NOMO-1 (cell line): ENCODE results near the gene SHISA7.

Source experiments
- DNase-seq, 2 experiments: peaks; one replicate each; lab custom pipeline; 2025; ENCODE audit not compliant: unreplicated experiment in 2 of 2; lab: John Stamatoyannopoulos, UW

SHISA7 gene

DNA sequence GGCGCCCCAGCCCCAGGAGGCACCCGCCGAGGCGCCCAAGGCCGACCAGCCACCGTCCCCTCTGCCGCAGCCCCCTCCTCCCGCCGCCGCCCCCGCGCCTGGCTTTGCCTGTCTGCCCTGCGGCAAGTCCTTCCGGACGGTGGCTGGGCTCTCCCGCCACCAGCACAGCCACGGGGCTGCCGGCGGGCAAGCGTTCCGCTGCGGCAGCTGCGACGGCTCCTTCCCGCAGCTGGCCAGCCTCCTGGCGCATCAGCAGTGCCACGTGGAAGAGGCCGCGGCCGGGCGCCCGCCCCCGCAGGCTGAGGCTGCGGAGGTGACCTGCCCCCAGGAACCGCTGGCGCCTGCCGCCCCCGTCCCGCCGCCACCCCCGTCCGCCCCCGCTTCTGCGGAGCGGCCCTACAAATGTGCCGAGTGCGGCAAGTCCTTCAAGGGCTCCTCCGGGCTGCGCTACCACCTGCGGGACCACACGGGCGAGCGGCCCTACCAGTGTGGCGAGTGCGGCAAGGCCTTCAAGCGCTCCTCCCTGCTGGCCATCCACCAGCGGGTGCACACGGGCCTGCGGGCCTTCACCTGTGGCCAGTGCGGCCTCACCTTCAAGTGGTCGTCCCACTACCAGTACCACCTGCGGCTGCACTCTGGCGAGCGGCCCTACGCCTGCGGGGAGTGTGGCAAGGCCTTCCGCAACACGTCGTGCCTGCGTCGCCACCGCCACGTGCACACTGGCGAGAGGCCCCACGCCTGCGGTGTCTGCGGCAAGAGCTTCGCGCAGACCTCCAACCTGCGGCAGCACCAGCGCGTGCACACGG, 39.3 kb upstream of the SHISA7 start:
- no peak for DNase-seq

DNA sequence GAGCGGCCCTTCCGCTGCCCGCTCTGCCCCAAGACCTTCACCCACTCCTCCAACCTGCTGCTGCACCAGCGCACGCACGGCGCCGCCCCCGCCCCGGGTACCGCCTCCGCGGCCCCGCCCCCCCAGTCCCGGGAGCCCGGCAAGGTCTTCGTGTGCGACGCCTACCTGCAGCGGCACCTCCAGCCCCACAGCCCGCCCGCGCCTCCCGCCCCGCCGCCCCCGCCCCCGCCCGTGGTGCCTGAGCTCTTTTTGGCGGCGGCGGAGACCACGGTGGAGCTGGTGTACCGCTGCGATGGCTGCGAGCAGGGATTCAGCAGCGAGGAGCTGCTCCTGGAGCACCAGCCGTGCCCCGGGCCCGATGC, 38.7 kb upstream of the SHISA7 start:
- no peak for DNase-seq

DNA sequence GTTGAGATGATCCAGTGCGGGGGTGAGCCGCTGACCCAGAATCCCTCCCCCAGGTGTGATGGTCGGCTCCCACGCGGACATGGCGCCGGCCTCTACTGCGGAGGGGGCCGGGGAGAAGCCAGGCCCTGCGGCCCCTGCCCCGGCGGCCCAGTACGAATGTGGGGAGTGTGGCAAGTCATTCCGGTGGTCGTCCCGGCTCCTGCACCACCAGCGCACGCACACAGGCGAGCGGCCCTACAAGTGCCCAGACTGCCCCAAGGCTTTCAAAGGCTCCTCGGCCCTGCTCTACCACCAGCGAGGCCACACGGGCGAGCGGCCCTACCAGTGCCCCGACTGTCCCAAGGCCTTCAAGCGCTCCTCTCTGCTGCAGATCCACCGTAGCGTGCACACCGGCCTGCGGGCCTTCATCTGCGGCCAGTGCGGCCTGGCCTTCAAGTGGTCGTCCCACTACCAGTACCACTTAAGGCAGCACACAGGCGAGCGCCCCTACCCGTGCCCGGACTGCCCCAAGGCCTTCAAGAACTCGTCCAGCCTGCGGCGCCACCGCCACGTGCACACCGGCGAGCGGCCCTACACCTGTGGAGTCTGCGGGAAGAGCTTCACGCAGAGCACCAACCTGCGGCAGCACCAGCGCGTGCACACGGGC, 38.2 kb upstream of the SHISA7 start:
- no peak for DNase-seq

DNA sequence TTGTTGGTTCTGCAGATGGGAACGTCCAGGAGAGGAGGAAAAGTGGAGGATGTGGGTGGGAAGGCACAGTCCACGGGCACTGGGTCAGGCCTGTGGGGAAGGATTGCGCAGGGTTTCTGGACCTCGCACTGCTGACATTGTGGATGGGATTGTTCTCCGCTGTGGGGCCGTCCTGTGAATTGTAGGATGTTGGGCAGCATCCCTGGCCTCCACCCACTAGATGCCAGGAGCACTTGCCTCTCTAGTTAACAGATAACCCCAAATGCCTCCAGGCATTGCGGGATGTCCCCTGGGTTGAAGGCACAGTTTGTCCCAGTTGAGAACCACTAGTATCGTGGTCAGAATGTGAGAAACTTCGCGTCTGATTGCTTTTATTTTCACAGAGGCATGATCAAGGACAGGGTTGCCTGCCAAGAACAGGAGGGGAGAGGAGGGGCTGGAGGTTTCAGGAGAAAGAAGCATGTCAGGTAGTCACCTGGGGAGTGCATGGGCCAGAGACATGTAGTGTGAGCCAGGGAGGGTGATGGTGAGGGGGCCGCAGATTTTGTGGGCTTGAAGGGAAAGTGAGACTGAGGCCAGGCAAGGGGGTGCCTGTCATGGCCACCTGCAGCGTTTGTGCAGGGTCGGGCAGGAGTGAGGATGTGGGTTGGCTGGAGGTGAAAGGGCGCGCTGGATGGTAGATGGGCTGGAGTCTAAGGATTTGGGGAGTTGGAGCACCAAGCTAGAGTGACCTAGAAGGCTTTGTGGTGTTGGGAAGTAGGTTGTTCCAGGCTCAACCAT, 36.5 kb upstream of the SHISA7 start:
- DNase-seq = no peak

DNA sequence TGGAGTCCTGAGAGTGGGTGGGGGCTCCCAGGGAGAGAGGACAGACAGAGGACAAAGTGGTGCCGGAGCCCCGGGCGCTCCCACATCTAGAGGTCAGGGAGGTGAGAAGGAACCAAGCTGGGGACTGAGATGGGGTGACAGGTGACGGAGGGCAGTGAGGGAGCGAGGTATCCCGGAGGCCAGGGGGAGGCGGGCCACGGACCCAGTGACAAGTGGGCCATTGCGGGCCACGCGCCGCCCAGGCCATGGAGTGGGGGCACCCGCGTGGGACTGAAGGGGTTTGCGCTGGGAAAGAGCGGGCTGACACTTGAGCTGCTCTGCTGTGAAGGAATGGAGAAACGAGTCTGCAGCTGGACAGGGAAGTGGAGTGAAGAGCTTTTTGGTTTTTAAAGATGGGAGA, 35.9 kb upstream of the SHISA7 start:
- no peak for DNase-seq

DNA sequence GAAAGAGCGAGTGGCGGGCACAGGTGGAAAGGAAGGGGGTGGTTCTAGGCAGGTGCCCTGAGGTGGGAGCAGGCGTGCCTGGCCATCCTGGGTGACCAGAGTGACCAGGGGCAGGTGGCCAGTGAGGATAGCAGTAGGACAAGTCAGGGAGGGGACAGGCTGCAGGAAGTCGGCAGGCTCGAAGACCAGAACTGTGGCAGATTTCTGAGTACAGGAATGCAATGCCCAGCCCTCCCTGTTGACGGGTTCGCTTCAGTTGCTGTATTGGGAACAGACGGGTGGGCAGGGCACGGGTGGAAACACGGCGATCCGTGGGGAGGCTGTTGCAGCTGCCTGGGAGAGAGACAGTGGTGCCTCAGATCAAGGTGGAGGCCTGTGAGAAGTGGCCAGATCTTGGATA, 35.3 kb upstream of the SHISA7 start:
- no peak for DNase-seq

DNA sequence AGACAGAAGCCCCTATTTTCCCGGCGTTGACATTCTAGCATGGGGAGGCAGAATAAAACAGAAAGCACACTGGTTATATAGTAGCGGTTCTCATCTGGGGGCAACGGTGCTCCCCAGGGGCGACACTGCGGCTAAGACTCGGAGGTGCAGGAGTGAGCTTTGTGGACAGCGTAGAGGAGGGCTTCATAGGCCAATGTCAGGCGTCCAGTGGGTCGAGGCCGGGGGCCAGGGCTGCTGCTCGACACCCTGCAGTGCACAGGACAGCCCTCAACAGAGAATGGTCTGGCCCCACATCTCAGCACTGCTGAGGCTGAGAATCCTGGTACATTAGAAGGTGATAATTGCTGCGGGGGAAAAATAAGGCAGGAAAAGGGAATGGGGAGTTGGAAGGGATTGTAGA, 34.8 kb upstream of the SHISA7 start:
- DNase-seq = no peak

DNA sequence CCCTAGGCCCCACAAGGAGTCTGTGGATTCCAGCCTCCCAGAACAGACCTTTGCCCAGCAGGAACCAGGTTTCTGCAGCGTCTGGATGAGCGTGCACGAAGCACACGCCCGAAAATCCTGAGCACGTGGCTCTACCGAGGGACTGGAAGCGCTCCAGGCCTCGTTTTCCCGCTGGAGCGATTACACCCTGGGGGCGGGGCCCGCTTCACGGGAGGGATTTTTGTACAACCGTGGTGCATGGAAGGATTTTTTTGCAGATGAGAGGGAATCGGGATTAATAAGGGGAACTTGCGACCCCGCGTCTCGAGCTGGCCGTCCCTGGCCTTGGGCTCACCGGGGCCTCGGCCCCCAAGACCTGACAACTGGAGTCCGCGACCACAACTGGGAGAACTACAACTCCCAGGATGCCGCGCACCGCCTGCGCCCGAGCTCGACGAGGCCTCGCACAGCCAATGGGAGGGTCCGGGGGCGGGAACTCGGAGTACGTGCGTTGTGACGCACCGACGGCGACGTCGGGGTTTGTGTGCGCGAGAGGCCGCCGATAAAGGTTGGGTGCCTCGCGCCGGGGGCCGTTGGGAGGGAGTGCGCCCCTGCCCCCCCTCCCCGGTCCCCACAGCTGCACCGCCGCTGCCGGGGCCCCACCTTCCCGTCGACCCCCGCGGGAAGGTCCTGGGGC, 33.1 kb upstream of the SHISA7 start, which contains the start of gene ZNF628:
TSS of gene ZNF628 (plus strand) at position 518 of the 676 bp plus-strand sequence. CDS start 3,294 bp downstream, outside the sequence.
- peak; percentile 90 to 98 for DNase-seq

DNA sequence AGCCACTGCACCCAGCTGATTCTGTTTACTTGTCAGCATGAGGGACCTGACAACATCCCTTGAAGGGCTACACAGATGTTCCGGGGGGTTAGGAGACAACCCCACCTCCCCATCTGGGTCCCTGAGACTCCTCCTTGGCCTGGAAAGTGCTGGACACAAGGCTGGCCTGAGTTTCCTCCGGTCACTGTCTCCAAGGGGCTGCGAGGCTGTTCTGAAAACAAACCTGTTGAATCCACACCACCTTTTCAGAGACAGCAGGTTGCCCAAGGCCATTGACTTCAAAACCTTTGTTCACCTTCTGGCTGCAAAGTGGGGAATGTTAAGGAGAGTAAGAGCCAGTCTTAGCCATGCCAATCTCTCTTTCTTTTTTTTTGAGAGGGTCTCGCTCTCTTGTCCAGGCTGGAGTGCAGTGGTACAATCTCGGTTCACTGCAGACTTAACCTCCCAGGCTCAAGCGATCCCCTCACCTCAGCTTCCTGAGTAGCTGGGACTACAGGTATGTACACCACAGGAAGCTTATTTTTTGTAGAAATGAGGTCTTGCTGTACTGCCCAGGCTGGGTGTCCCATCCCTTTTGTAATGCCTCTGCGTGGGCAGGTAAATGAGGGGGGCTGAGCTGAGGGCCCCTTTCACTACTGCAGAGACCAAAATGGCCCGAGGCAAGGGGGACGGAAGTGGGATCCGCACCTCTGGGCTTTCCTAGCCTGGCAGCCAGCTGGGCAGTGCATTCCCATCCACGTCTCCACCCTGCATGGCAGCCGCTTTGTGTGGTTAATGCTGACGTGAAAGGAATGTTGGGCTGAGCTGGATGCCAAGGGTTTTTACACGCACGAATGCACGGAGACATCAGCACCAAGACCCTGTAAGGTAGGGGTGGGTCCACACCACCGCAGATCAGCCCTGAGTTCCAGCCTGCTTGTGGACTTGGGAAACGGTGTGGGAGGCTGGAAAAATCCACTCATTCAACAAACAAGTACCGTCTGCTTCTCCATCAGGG, 31.5 kb upstream of the SHISA7 start:
- DNase-seq = no peak

DNA sequence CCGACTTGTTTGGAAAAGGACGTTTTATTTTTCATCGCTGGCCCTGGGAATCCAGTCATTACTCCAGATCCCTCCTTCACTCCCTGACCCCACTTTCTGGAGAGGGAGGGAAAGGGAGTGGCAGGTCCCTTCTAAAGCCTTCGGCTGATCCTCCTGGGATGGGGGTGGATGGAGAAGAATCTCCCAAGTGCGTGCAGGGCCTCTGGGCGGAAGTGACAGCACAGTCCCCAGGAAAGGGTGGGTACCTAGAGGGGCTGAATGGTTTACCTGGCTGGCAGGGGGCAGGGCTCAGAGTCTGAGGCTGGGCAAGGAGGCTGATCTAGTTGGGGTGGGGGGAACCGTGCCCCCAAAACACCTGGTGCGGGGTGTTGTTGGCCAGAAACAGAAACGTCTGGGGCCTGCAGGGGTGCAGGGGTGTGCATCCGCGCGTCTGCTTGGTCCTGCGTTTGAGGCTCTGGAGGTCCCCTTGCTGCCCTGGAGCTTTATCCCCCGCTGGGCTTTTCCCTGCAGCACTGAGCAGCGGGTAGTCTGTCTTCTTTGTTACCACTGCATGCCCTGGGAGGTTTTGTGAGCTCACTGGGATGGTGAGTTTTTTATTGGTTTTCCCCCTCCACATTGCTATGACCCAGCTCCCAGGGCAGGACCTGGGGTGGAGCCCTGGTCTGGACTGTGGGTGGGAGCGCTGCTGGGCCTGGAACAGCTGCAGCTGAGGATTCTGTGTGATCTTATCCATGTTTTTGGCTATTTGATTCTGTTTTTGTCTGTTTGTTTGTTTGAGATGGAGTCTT, 30.3 kb upstream of the SHISA7 start:
- no peak for DNase-seq

DNA sequence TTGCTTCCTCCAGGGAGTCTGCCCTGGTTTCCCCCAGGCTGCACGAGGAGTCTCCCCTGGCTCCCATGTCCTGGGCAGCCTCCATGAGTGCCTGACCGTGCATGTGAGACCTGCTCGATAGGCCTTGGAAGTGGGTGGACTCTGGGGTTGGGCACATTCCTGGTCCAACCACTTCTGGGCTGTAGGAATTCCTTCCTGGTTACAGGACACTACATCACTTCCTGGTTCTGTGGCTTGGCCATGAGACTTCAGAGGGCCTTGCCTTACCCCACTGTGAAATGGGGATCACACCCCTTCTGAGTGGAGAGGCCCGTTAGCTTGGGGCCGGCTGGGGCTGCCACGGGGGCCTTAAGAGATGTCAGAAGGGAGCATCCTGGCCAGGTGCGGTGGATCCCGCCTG, 29.4 kb upstream of the SHISA7 start:
- DNase-seq = no peak

DNA sequence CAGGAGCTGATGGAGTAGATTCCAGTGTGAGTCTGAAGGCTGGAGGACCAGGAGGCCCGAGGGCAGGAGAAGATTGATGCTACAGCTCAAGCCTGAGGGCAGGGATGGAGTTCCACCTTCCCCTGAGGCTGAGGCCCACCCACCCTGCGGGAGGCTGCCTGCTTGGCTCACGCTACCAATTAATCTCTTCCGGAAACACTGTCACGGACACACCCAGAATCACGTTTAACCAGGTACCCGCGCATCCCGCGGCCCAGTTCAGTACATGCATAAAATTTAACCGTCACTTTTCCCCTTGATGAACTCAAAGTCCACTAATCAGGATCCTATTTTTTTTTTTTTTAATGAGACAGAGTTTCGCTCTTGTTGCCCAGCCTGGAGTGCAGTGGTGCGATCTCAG, 28.2 kb upstream of the SHISA7 start:
- no peak for DNase-seq

DNA sequence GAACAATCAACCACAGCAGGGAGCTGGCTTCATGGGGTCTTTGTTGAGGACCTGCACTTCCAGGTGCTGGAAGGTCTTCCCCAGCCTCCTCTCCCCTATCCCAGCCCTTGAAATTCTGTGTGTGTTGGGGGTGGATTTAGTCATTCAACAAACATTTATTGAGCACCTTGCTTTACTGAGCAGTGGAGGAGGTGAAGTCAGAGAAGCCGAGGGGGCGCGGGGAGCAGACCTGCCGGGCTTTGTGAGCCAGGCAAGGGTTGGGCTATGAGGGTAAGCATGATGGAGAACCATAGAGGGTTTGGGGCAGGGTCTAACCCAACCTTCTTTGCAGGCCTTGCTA, 24.9 kb upstream of the SHISA7 start:
- no peak for DNase-seq

DNA sequence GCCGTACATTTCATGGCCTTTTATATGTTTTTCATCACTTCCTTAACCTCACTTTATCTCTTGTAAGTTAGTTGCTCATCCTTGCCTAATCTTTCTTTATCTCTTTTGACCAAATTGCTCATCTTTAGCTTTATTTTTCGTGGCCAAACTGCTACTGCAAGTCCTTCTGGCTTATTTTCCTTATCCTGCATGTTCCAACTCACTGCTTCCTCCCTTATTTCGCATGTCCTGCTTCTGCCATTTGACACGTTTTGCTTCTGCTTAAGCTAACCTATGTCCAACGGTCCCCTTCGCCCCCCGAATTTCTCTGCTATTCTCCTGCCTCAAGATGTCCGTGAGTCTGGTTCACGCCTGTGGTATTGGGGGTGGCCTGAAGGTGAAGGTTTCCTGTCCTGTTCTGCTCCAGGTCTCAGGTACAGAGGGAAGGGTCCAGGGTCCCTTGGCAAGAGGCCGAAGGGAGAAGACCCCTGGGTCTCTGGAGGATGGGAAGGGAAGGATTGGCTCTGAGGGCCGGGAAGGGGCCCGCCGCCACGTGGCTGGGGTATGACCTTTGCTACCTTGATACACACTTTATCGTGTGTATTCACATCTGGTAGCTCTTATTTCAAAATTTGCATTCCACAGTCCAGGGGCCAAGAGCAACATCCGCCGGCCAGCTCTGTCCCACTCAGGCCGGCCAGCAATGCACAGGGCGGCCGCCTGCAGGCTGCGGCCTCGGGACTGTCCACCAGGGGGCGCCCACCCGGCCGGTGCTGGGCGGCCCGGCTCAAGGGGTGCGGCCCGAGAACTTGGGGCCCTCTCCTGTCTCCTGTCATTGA, 24.3 kb upstream of the SHISA7 start:
- DNase-seq = peak; percentile 26 to 28

DNA sequence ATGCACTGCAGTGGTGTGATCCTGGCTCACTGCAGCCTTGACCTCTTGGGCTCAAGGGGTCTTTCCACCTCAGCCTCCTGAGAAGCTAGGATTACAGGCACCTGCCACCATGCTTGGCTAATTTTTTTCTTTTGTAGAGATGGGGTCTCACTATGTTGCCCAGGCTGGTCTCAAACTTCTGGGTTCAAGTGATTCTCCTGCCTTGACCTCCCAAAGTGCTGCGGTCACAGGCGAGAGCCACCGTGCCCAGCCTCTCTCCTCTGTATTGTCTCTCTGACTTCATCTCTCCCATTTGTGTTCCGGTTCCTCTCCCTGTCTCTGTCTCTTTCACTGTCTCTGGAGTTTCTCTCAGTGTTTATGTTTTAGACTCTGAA, 23.1 kb upstream of the SHISA7 start:
- no peak for DNase-seq

DNA sequence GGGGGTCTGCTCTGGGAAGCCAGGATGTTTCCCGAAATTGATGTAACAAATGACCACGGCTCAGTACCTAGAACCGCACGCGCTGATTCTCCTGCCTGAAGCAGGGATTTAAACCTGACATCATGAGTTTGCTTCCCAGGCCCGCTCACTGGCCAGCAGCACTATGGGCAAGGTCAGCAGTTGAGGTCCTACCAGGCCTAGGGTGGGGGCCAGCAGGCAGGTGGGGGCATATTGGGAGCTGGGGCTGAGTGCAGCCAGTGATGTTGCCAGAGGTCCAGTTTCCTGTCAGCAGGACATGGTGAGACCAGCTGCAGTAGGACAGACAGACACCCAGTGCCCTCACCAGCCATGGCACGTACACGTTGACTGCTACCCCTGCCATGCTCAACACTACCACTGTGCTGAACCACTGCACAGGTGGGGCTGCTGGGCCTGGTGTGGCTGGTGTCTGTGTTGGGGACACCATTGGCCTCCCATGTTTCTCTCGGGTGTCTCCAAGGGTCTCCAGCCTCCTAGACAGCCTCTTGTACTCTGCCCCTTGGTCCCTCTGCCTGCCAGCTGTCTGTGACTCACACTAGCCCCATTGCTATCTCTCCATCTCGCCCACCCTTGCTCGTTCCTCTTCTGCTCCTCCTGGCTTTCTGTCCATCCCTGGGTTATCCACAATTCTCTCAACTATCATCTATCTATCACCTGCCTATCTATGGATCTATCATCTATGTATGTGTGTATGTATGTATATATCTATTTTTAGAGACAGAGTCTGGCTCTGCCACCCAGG, 22.6 kb upstream of the SHISA7 start:
- DNase-seq = no peak

DNA sequence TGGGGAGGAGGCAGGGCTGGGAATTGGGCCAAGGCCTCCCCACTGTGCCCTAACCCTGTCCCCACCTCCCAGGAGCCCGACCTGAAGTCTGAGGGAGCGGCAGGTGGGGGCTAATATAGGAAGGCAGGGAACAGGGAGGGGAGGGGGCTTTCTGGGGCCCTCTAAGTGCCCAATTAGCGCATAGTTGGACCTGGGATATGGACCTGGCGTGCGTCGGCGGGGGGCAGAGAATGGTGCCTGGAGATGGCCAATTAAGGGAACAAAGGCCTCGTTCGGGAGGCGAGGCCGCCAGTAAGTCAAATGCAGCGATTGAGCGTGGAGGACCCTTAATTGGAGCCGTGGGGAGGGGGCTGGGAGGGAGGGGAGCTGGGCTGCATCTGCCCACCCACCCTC, 21.6 kb upstream of the SHISA7 start, which contains the start of gene C19orf85:
TSS of gene C19orf85 (minus strand) at position 90 of the 393 bp plus-strand sequence. CDS start 197 bp downstream, outside the sequence.
- no peak for DNase-seq
